ENCODE results near the gene OR13A1.
"Not testable (repeated sequence)": the region's sequence is repeated elsewhere in the genome, so short reads cannot be mapped to it uniquely, and the experiment has no call there.

Gene OR13A1

GRCh38 chr10:45282061-45282460, 33.3 kb downstream of the OR13A1 start:
- DNase-seq (ENCODE audit: low spot score) = no peak

- no peak for DNase-seq (ENCODE audit: low spot score)
These were observed 35.2 kb downstream of the OR13A1 start for GRCh38 chr10:45280113-45280760.

- no peak for DNase-seq (ENCODE audit: low spot score)
These were observed 35.7 kb downstream of the OR13A1 start for GRCh38 chr10:45279682-45280081.

- no peak for DNase-seq (ENCODE audit: low spot score)
These were observed 36.4 kb downstream of the OR13A1 start for GRCh38 chr10:45278860-45279498.

- not testable (repeated sequence) for DNase-seq (ENCODE audit: low spot score)
These were observed 39.3 kb downstream of the OR13A1 start for GRCh38 chr10:45276146-45276545.

GRCh38 chr10:45274364-45274763, 41.0 kb downstream of the OR13A1 start:
- no peak for DNase-seq (ENCODE audit: low spot score)

GRCh38 chr10:45267777-45268176, 47.6 kb downstream of the OR13A1 start:
- not testable (repeated sequence) for DNase-seq (ENCODE audit: low spot score)

- DNase-seq (ENCODE audit: low spot score) = no peak
These were observed 49.4 kb downstream of the OR13A1 start for GRCh38 chr10:45265996-45266395.

GRCh38 chr10:45261946-45262345, 53.5 kb downstream of the OR13A1 start:
- DNase-seq (ENCODE audit: low spot score) = no peak

GRCh38 chr10:45261243-45261775, 54.1 kb downstream of the OR13A1 start:
- no peak for DNase-seq (ENCODE audit: low spot score)

- not testable (repeated sequence) for DNase-seq (ENCODE audit: low spot score)
These were observed 54.8 kb downstream of the OR13A1 start for GRCh38 chr10:45260635-45261034.

GRCh38 chr10:45259786-45260495, 55.5 kb downstream of the OR13A1 start:
- not testable (repeated sequence) for DNase-seq (ENCODE audit: low spot score)

- no peak for DNase-seq (ENCODE audit: low spot score)
These were observed 57.8 kb downstream of the OR13A1 start for GRCh38 chr10:45257600-45257999.

GRCh38 chr10:45256246-45256645, 59.2 kb downstream of the OR13A1 start:
- no peak for DNase-seq (ENCODE audit: low spot score)

GRCh38 chr10:45255706-45256105, 59.7 kb downstream of the OR13A1 start:
- DNase-seq (ENCODE audit: low spot score) = no peak

- DNase-seq (ENCODE audit: low spot score) = no peak
These were observed 60.5 kb downstream of the OR13A1 start for GRCh38 chr10:45254892-45255291.

- no peak for DNase-seq (ENCODE audit: low spot score)
These were observed 62.1 kb downstream of the OR13A1 start for GRCh38 chr10:45253183-45253914.

Measured in SK-N-DZ (cell line).